Panc1 (cell line): ENCODE measurements around the gene ENOX1. TPM values are rescaled to one million over a fixed set of nuclear protein-coding genes. Genes with fewer than 3 reads are reported as not detected.

Source experiments
- ATAC-seq: fragments of 200-7000 bp; cut with Tn5 transposase; 2 replicates; pipeline ENCODE4 v1.9.1; 2020; ENCODE audit warnings: mild to moderate bottlenecking, moderate library complexity
- BruUV-seq: library from RNA; stranded (reverse); fragments of 400-500 nt; replicated peaks from 2 replicates; lab custom pipeline; 2021; lab: Mats Ljungman, UMichigan
- CTCF ChIA-PET: fragments of 300-600 bp; sonication (Branson Sonifier 250); formaldehyde crosslinking; loops from one replicate; lab custom pipeline; 2022; ENCODE audit warnings: antibody characterized with exemption; lab: Charles Lee
- POLR2A ChIA-PET: fragments of 300-600 bp; sonication (Branson Sonifier 250); formaldehyde crosslinking; loops from one replicate; lab custom pipeline; 2022; ENCODE audit warnings: antibody characterized with exemption; lab: Charles Lee
- DNase-seq: peaks from one replicate; pipeline ENCODE4 v3.0.0-alpha.2; 2010; ENCODE audit warnings: low read depth, low spot score
- H3K27ac ChIP-seq: 2 replicates; pipeline ENCODE4 v1.5.1; 2011; ENCODE audit warnings: mild to moderate bottlenecking, low read length, inconsistent platforms
- H3K27me3 ChIP-seq: fragments of 200-500 bp; sonication (Bioruptor generic); 2 replicates; pipeline ENCODE4 v1.6.0; 2014; ENCODE audit warnings: low read length, inconsistent platforms; ENCODE audit not compliant: control insufficient read depth, insufficient read depth
- H3K36me3 ChIP-seq: fragments of 200-500 bp; sonication (Bioruptor generic); 2 replicates; pipeline ENCODE4 v1.5.1; 2014; ENCODE audit warnings: inconsistent platforms, mild to moderate bottlenecking, low read length, moderate library complexity; ENCODE audit not compliant: control insufficient read depth, insufficient read depth
- H3K4me1 ChIP-seq: 2 replicates; pipeline ENCODE4 v1.5.1; 2011; ENCODE audit warnings: inconsistent platforms, mild to moderate bottlenecking, low read length, moderate library complexity; ENCODE audit not compliant: control insufficient read depth, insufficient read depth
- H3K4me3 ChIP-seq, 2 experiments: 2 replicates each; pipeline ENCODE4 v1.5.1; 2011 to 2012; ENCODE audit warnings: low read depth in 2 of 2, low read length in 2 of 2, mild to moderate bottlenecking in 2 of 2, inconsistent platforms in 1 of 2, moderate library complexity in 1 of 2
- H3K9me3 ChIP-seq: fragments of 200-500 bp; sonication (Bioruptor generic); 2 replicates; pipeline ENCODE4 v1.5.1; 2014; ENCODE audit warnings: low read depth, mild to moderate bottlenecking, inconsistent platforms, low read length, moderate library complexity; ENCODE audit not compliant: control insufficient read depth, insufficient read depth
- CTCF ChIP-seq: fragments of 450-650 bp; IDR thresholded peaks from 2 replicates; pipeline ENCODE4 v1.5.1; 2017; ENCODE audit warnings: mild to moderate bottlenecking
- POLR2AphosphoS5 ChIP-seq: IDR thresholded peaks from 2 replicates; pipeline ENCODE4 v1.6.1; 2012; ENCODE audit warnings: mild to moderate bottlenecking, low read depth, low read length, moderate library complexity
- REST ChIP-seq, 2 experiments: IDR thresholded peaks; 2 replicates each; pipeline ENCODE4 v1.6.1; 2011 to 2012; ENCODE audit warnings: low read depth in 2 of 2, control low read depth in 1 of 2, low read length in 1 of 2, mild to moderate bottlenecking in 1 of 2, moderate library complexity in 1 of 2; ENCODE audit not compliant: insufficient read depth in 1 of 2
- SIN3A ChIP-seq: IDR thresholded peaks from 2 replicates; pipeline ENCODE4 v1.6.1; 2012; ENCODE audit warnings: low read depth, mild to moderate bottlenecking, low read length, moderate library complexity, borderline replicate concordance; ENCODE audit not compliant: insufficient read depth
- TCF7L2 ChIP-seq: IDR thresholded peaks from 2 replicates; pipeline ENCODE4 v1.6.1; 2011; ENCODE audit warnings: mild to moderate bottlenecking, low read depth, low read length, inconsistent platforms
- in situ Hi-C: cut with HindIII; loops from 2 replicates; pipeline ENCODE4 v1.10.0; 2016; ENCODE audit warnings: low sequenced_read_pairs, low pct_unique_long_range_greater_than_20kb
- intact Hi-C: fragments of 100-400 bp; cut with micrococcal nuclease; formaldehyde crosslinking; loops from one replicate; pipeline ENCODE4 v1.10.0; 2022; ENCODE audit not compliant: unreplicated experiment
- total RNA-seq: library from RNA; stranded (reverse); gene quantifications from one replicate; pipeline ENCODE4 v1.2.1, GENCODE V29; 2021; ENCODE audit not compliant: unreplicated experiment

Gene ENOX1
- total RNA-seq, 1 experiment from 2014 or later: 0.23 TPM

- Histone ChIP-seq H3K27ac (no peak overlapping the region), H3K27me3 (no peaks in the 10 kb centered on the region), H3K36me3 (no peaks in the 10 kb centered on the region), H3K4me3 (no peak overlapping the region), H3K4me1 (no peaks in the 10 kb centered on the region), H3K9me3 (no peaks in the 10 kb centered on the region)
- ChIA-PET CTCF (no interaction called here), POLR2A (no interaction called here)
- in situ Hi-C loops (no loop called here), intact Hi-C loops (loop anchor here (2.0 kb wide), 1 partner anchor 57 kb away; no protein-coding TSS in a partner anchor)
- DNase-seq (no peak), ATAC-seq (no peak)
- TF ChIP-seq TCF7L2 (no peak), REST (IDR thresholded peaks at IDR 0.05; ENCODE audit: insufficient read depth in 1 of 2, low read depth in 2 of 2, low read length in 1 of 2) (no peak), POLR2AphosphoS5 (no peak), CTCF (no peak), SIN3A (no peak)
- BruUV-seq: no TSS peak
These were observed 212.8 kb downstream of the ENOX1 start for GRCh38 chr13:43573802-43574514.

- ChIA-PET CTCF (no interaction called here), POLR2A (no interaction called here)
- H3K4me3 ChIP-seq: no peak overlapping the region
- H3K36me3 ChIP-seq: no peaks in the 10 kb centered on the region
- intact Hi-C loops: loop anchor here (2.0 kb wide), 1 partner anchor 57 kb away; no protein-coding TSS in a partner anchor
- no peaks in the 10 kb centered on the region for H3K9me3 ChIP-seq
- H3K27me3 ChIP-seq: no peaks in the 10 kb centered on the region
- TF ChIP-seq TCF7L2 (no peak), CTCF (no peak), SIN3A (no peak), REST (IDR thresholded peaks at IDR 0.05; ENCODE audit: insufficient read depth in 1 of 2, low read depth in 2 of 2, low read length in 1 of 2) (no peak), POLR2AphosphoS5 (no peak)
- H3K27ac ChIP-seq: no peak overlapping the region
- no peaks in the 10 kb centered on the region for H3K4me1 ChIP-seq
- DNase-seq (no peak), ATAC-seq (no peak)
- in situ Hi-C loops: no loop called here
- BruUV-seq: no TSS peak
These were observed 213.4 kb downstream of the ENOX1 start for GRCh38 chr13:43573361-43573740.
